ENCODE results near the gene CTAG1B.
"Not testable (repeated sequence)": the region's sequence is repeated elsewhere in the genome, so short reads cannot be mapped to it uniquely, and the experiment has no call there.

Gene CTAG1B

DNA sequence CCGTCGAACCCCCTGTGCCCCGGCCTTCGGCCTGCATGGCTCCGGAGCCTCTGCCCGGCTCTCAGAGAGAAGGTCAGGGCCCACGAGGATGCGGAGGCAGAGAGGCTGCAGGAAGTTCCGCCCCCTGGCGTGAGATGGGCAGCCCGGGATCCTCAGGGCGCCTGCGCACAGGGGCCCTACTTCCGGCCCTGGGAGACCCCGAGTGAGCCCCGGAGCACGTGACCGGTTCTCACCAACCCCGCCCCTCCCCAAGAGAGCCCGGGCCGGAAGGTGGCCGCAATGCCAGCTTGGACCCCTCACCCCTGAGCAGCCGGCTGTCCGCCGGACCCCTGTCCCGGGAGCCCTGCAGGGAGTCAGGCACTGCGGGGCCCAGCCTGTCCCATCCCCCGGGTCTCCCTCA lies at the start of gene CTAG1B:
CTAG1B (minus strand) TSS at position 101 of the 400 bp plus-strand sequence; CDS start at position 37, 64 bp downstream.
- not testable (repeated sequence) for DNase-seq (ENCODE audit: low read depth in 3 of 3, low spot score in 1 of 3)

DNA sequence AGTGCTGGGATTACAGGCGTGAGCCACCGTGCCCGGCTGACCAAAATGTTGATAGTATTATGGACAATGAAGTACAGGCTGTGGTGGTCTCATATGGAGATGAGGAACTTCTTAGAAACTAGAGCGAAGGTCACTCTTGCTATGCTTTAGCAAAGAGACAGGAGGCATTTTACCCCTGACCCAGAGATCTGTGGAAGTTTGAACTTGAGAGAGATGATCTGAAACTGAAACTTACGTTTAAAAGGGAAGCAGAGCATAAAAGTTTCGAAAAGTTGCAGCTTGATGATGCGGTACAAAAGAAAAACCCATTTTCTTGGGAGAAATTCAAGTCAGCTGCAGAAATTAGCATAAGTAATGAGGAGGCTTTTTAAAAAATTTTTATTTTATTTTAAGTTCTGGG lies 42.8 kb upstream of the CTAG1B start:
- no peak for DNase-seq (ENCODE audit: low read depth in 3 of 3, low spot score in 1 of 3)

DNA sequence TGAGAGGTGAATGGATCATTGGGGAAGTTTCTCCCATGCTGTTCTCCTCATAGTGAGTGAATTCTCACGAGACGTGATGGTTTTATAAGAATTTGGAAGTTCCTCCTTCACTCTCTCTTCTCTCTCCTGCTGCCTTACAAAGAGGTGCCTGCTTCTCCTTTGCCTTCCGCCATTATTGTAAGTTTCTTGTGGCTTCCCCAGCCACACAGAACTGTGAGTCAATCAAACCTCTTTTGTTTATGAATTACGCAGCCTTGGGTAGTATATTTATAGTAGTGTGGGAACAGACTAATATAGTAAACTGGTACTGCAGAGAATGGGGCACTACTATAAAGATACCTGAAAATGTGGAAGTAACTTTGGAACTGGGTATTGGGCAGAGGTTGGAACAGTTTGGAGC lies 42.1 kb upstream of the CTAG1B start:
- DNase-seq (ENCODE audit: low read depth in 3 of 3, low spot score in 1 of 3): no peak

DNA sequence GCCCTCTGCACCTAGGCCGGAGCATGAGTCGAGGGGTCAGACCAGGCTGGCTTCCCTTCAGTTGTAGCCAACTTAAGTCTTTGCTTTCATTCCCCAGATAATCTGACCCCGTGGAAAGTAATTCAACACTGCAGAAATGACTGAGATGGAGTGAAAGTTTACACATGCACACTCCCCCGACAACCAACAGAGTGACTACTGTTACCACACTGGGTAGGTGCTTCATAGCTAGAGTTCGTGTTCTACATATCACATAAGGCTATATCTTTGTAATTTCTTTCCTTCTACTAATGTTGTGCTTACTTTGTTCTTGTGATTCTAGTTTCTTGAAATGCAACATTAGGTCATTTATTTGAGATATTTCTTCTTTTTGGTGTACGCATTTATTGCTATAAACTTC lies 41.5 kb upstream of the CTAG1B start:
- no peak for DNase-seq (ENCODE audit: low read depth in 3 of 3, low spot score in 1 of 3)

DNA sequence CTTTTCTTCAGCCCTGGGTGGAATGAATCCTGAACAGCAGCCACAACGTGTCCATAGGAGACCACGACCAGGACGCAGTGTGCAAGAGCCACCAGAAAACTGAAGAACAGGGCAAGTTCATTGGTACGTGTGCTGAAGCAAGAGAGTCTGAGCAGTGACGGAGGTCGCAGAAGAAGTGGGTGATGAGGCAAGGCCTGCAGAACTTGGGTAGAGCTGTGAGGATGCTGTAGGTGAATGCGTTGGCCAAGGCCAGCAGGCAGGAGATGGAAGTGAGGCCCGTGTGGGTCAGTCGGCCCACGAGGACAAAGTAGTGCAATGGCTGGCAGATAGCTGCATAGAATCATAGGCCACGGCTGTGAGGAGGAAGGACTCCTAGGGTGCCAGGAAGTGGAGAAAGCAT lies 39.9 kb upstream of the CTAG1B start:
- DNase-seq (ENCODE audit: low read depth in 3 of 3, low spot score in 1 of 3): no peak

DNA sequence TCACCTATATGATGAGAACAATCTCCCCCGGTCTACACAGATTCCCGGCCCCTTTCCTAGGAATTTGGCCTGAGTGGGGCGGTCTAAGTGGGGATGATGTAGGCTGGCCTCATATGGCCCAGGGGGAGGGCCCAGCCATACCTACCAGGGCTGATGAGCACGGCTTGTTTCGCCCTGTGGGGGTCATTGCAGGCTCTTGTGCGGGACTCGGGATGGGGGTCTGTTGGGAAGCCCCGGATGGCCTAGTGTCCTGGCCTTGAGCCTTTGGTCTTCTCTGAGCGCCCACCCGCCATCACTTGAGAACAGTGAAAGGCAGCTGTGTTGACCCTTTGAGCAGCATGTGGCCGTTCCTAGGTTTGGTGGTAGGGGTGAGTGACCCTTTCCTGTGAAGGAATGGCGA lies 39.1 kb upstream of the CTAG1B start:
- DNase-seq (ENCODE audit: low read depth in 3 of 3, low spot score in 1 of 3): no peak

DNA sequence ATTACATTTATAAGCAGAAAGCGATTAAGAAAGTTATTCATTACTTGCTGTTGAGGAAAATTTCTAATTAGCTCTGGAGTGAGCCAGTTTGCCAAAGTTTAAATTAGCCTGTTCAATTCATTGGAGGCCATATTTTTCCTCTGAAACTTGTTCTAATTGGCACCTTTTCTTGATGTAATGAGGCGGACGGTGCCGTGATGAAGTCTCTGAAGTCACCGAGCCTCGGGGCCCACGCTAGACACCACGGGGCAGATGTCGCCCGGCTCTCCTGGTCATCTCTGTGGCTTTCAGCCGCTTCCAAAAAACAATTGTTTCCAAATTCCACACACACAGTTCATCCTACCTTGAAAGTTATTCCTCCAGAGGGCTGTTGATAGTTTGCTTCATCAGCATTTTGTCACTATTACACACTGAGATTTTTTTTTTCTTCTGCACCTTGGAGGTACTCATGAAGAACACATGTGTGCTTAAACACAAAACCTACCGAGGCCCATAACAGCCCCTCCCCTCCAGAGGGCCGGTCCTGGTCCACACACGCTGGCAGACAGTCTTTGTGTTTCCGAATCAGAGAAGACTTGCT lies 38.2 kb upstream of the CTAG1B start:
- no peak for DNase-seq (ENCODE audit: low read depth in 3 of 3, low spot score in 1 of 3)

DNA sequence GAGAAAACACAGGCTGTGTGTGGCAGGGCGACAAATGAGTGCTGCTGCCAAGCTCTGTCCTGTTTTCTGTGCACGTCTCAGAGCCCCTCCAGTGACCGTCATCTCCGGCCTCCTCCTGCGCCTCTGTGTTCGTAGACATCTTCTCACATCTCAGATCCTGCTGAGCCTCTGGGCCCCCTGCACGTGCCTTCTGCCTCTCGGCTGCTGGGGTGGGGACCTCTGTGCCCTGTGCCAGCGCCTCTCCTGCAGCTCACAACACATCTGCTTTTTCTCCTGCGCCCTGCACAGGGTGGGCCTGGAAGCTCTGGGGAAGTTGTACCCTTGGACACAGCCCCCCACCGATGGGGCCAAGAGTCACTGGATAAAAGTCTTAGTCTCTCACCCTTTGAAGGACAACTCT lies 36.7 kb upstream of the CTAG1B start:
- no peak for DNase-seq (ENCODE audit: low read depth in 3 of 3, low spot score in 1 of 3)

DNA sequence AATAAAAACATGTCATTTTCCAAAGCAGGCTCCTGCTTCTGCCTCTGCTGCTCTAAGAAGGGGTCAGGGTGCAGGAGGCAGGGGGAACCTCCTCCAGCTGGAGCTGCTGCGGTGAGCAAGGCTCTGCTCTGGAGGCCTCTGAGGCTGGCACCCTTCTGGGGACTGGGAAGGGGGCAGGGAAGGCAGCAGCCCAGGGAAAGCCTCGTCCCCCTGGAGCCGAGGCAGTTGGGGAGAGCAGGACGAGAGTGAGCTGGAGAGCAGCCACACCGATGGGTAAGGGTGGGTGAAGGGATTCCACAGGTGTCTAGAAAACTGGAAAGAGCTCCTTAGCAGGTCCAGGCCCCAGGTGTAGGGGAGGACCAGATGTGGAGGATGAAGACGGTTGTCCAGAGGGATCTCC lies 36.3 kb upstream of the CTAG1B start:
- DNase-seq (ENCODE audit: low read depth in 3 of 3, low spot score in 1 of 3): no peak

DNA sequence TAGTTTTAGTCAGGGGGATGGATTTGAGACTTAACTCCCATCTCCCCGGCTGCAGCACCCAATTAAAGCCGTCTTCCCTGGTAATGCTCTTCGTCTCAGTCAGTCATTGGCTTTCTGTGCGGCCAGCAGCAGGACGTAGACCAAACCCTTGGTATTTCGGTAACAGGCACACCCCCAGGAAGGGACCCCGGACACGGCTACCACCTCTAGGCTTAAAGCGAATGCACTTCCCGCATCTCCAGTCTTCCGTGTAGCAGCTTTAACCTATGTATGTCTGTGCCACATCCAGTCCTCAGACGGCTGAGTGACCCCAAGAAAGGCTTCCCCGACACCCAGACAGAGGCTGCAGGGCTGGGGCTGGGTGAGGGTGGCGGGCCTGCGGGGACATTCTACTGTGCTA lies 35.8 kb upstream of the CTAG1B start:
- DNase-seq (ENCODE audit: low read depth in 3 of 3, low spot score in 1 of 3): no peak

DNA sequence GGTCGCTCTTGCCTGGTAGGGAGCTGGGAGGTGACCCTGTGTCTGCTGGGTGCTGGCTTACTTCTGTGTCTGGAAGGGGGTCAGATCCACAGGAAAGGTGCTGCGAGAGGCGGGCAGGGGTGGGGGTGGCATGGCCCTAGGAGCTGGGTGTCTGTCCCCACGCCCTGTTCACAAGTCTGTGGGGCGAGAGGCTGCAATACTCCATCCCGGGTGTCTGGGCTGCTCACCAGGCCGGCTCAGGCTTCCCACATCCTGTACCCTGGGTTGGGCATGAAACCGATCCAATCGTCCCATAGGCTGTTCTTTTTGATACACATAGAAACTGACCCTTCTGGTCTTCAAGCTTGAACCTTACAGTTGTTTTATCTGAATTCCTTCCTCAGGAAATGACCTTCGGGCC lies 35.3 kb upstream of the CTAG1B start:
- DNase-seq (ENCODE audit: low read depth in 3 of 3, low spot score in 1 of 3): no peak

DNA sequence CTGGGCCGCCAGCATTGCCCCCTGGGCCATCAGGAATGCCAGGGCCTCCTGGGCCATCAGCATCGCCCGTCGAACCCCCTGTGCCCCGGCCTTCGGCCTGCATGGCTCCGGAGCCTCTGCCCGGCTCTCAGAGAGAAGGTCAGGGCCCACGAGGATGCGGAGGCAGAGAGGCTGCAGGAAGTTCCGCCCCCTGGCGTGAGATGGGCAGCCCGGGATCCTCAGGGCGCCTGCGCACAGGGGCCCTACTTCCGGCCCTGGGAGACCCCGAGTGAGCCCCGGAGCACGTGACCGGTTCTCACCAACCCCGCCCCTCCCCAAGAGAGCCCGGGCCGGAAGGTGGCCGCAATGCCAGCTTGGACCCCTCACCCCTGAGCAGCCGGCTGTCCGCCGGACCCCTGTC lies 34.3 kb upstream of the CTAG1B start, which contains the start of gene CTAG2:
CTAG2 (minus strand) TSS at position 167 of the 400 bp plus-strand sequence; CDS start at position 103, 64 bp downstream.
- DNase-seq (ENCODE audit: low read depth in 3 of 3, low spot score in 1 of 3): not testable (repeated sequence)

DNA sequence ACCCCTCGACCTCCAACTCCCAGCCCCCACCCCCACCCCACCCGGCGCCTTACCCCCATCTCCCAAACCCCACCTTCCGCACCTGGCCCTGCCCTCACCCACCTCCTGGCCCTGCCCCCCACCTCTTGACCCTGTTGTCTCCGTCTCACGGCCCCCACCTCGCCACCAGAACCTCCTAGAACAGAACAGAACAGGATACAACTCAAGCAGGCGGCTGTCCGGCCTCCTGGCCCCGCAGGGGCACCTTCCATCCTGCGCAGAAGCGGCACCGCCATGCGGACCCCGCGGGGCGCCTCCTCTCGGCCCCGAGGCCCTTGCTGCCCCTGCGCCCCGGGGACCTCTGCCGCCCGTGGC lies 33.9 kb upstream of the CTAG1B start:
- DNase-seq (ENCODE audit: low read depth in 3 of 3, low spot score in 1 of 3): no peak

DNA sequence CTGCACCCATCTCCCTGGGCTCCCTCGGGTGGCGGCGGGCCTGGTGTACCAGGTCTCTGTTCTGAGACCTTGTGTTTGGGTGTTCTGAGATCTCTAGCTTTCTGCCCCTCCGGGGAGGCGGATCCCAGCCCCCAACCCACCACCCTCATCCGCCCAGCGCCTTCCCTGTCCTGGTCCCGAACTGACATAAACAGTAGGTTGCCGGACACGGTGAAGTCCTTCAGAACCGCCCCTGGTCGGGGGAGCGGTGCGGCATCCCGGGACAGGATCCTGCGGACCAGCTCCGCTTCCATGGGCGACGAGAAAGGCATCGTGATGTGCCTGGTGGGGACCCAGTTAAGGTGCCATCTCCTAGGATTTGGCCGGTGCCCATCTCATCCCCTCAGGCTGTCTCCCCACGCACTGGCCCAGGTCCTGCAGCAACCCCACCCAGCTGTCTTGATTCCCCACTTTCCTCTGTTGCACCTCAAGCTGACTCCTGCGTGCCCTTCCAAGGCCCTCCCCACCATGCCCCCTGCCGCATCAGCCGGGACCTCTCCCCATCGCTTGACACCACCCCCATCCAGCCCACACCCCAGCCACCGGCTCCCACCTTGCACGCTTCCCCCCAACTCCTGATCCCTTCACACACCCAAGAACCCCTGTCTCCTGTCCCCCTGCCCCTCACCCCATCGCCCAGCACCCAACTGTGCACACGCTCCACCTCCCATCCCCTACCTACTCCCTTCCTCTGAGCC lies 33.4 kb upstream of the CTAG1B start:
- no peak for DNase-seq (ENCODE audit: low read depth in 3 of 3, low spot score in 1 of 3)

DNA sequence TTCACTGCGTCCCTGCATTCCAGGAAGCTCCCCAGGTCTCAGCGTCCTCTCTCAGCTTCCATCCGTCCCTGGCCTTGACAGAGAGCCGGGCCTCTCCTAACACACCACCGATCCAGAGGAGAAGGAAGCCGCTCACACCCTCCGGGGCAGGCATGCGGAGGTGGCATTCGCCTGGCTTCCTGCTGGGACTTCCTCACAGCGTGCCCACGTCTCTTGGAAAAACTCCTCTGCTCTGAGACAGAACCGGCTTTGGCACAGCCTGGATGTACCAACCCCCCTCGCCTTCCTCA lies 31.1 kb upstream of the CTAG1B start:
- no peak for DNase-seq (ENCODE audit: low read depth in 3 of 3, low spot score in 1 of 3)

DNA sequence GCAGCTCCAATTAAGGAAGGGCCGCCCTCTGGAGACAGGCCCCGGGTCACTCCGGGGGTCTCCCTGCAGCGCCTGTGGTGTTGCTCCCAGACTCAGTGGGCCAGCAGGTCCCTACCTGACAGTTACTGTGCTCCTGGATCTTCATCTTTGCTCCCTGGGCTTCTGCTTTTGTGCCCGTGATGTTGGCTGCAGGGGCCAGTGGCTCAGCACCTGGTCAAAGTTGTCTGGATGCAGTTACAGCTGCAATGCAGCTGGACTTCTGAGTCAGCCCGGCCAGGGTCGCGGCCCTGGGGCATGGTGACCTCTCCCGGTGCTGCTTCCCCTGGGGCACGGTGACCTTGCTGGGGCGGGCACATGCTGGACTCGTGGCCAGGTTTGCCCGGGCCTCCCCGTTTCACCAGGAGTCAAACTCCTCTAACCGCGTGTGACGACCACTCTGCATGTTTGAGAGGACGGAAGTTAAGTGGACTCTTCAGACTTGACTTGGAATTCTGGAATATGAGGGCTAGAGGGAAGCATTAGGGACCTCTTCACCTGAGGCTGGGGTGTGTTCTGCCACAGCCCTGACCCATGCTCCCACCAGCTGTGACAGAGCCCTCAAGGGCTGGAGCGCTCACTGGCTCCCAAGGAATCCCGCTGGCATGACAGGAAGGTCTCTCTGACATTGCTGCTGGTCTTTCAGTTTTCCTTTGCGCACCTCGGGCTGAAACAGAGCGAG lies 30.6 kb upstream of the CTAG1B start:
- DNase-seq (ENCODE audit: low read depth in 3 of 3, low spot score in 1 of 3): no peak

DNA sequence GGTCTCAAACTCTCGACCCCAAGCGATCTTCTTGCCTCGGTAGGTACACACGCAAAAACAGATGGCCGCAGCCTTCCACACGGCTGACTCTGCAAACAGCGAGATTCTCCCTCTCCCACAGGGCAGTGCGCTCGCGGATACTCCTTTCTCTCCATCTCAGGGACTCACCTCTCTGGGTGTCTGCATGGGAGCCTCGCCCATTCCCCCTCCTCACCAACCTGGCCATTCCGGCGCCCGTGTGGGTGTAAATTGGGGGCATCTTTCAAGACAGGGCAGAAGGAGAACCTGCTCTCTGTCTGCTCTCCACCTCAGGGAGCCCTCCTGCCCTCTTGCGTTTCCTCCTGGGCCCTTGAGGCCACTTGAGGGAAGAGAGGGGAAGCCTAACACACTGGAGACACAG lies 29.8 kb upstream of the CTAG1B start:
- no peak for DNase-seq (ENCODE audit: low read depth in 3 of 3, low spot score in 1 of 3)

DNA sequence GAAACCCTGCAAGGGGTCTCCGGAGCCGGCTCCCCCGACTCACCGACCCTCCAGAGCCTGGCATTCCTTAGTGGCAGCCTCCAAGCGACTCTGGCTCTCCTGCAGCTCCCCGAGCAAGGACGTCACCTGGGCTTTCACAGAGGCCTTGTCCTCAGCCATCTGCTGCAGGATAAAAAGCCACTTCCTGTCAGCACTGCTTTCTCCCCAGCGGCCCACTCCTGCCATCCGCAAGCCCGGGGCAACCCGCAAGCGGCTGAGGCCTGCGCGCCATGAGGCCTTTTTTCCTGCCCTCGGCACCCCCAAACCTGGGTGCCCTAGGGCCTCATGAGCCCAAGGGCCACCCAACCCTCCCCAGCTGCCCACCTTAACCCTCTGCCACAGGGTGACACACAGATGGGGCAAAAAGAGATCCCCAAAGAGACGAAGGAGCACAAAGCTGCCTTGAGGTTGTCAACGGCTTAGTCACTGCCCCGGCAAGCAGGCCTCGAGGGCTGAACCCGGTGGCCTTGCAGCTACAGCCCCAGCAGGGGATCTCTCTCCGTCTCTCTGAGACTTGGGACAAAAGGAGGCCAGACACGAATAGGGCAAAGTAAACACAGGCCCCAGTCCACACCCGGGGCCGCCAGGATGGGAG lies 26.8 kb upstream of the CTAG1B start:
- not testable (repeated sequence) for DNase-seq (ENCODE audit: low read depth in 3 of 3, low spot score in 1 of 3)

DNA sequence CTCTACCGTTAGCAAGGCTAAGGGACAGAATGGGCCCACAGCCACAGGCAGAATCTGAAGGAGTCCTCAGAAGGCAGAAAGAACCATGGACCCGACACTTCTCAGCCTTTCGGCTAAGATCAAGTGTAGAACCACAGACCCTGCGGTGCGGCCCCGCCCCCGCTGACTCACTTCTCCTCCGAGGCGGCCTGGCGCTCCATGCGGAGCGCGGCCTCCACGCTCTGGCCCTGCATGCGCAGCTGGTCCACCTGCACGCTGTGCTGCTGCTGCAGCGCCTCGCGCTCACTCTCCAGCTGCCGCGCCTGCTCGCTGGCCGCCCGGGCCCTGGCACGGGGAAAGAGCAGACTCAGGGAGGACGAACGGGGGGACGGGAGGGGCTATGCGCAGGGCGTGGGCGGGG lies 24.6 kb upstream of the CTAG1B start:
- DNase-seq (ENCODE audit: low read depth in 3 of 3, low spot score in 1 of 3): not testable (repeated sequence)

DNA sequence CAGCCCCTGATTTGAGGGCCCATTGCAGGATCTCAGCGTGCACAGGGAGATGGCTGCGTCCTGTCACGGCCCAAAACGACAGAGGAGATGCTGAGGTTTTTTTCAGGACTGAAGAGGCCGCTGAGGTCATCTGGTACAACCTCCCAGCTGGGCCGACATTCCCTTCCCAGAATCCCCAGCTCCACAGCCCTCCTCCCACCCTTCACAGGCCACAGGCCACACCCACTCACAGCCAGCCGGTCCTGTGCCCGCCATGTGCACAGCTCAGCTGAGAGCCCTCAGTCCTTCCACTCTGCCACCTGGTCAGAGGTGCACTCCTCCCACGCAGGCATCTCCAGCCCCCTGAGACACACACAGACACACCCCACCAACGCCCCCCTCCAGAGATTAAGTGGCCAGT lies 22.7 kb upstream of the CTAG1B start:
- not testable (repeated sequence) for DNase-seq (ENCODE audit: low read depth in 3 of 3, low spot score in 1 of 3)

DNA sequence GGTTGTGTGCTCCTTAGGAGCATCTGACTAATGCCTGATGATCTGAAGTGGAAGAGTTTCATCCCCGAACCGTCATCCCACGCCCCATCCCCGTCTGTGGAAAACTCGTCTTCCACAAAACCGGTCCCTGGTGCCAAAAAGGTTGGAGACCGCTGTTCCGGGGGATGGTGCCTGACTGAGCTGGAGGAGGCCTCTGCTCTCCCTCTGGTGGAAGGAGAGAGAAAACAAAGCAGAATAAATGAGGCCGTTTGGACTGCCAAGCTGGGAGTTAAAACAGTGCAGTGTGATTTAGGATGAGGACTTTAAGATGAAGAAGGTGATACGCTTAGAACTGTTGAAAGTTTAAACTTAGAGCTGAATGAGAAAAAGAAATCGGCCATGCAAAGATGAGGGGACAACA lies 14.6 kb upstream of the CTAG1B start:
- not testable (repeated sequence) for DNase-seq (ENCODE audit: low read depth in 3 of 3, low spot score in 1 of 3)

DNA sequence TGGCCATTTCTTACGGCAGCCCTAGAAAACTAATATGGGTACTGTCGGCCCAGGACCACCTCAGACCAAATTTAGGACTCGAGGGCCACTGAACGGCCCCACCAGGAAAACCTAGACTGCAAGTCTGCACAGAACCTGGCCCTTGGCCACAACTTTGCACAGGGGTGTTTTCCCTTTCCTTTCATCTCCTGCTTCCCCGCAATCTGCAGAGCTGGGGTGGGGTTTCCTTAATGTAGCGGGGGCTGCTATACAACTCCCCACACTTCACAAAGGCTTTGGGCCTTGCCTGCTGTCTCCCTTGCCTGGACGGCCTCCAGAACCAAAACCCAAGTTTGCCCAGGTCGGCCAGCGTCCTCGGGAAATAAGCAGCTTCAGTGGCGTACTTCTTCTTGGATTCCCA lies 11.9 kb upstream of the CTAG1B start:
- DNase-seq (ENCODE audit: low read depth in 3 of 3, low spot score in 1 of 3): not testable (repeated sequence)

Measured in stimulated activated CD4-positive, alpha-beta T cell treated with anti-CD3 and anti-CD28 coated beads, TNF-alpha, amount 100 ng/mL, for 1 hour (primary cell).